ENCODE results near the gene UCHL3.
"Not testable (repeated sequence)": the region's sequence is repeated elsewhere in the genome, so short reads cannot be mapped to it uniquely, and the experiment has no call there.

The UCHL3 gene

GRCh38 chr13:75549262-75550158 is at the start of gene UCHL3:
Gene UCHL3 (plus strand): TSS chr13:75549791. CDS start chr13:75549821, 30 bp downstream.
- peak; percentile 88 for DNase-seq

- DNase-seq: no peak
These were observed 44.3 kb upstream of the UCHL3 start for GRCh38 chr13:75505327-75505726.

- DNase-seq: no peak
These were observed 43.6 kb upstream of the UCHL3 start for GRCh38 chr13:75506018-75506417.

GRCh38 chr13:75507027-75508001 is 42.3 kb upstream of the UCHL3 start:
- DNase-seq: no peak

GRCh38 chr13:75508002-75508548 is 41.5 kb upstream of the UCHL3 start:
- no peak for DNase-seq

- no peak for DNase-seq
These were observed 38.5 kb upstream of the UCHL3 start for GRCh38 chr13:75511051-75511625.

- no peak for DNase-seq
These were observed 37.3 kb upstream of the UCHL3 start for GRCh38 chr13:75512253-75512652.

GRCh38 chr13:75513271-75513670 is 36.3 kb upstream of the UCHL3 start:
- DNase-seq: no peak

GRCh38 chr13:75514080-75514995 is 35.3 kb upstream of the UCHL3 start:
- DNase-seq: no peak

GRCh38 chr13:75518439-75519088 is 31.0 kb upstream of the UCHL3 start:
- DNase-seq: no peak

GRCh38 chr13:75521956-75522355 is 27.6 kb upstream of the UCHL3 start:
- DNase-seq: no peak

GRCh38 chr13:75530549-75530961 is 19.0 kb upstream of the UCHL3 start:
- no peak for DNase-seq

GRCh38 chr13:75533861-75534260 is 15.7 kb upstream of the UCHL3 start:
- no peak for DNase-seq

- DNase-seq: peak; percentile 42
These were observed 11.9 kb upstream of the UCHL3 start, which contains the start of gene COMMD6 for GRCh38 chr13:75537401-75538365. Gene COMMD6 (minus strand): TSS chr13:75537841. CDS start chr13:75537805, 36 bp downstream.

GRCh38 chr13:75541287-75541686 is 8.3 kb upstream of the UCHL3 start:
- DNase-seq: no peak

- no peak for DNase-seq
These were observed 7.6 kb upstream of the UCHL3 start for GRCh38 chr13:75541961-75542360.

- no peak for DNase-seq
These were observed 4.8 kb upstream of the UCHL3 start for GRCh38 chr13:75544681-75545330.

GRCh38 chr13:75545386-75545785 is 4.2 kb upstream of the UCHL3 start:
- not testable (repeated sequence) for DNase-seq

- DNase-seq: no peak
These were observed 1.7 kb upstream of the UCHL3 start for GRCh38 chr13:75547917-75548316.
